GM18951 (cell line): Measurements from ENCODE around the gene TMEM150B.

ENCODE experiments used
- POLR2A ChIP-seq: IDR thresholded peaks from 4 replicates; pipeline ENCODE4 v1.6.1; 2011; ENCODE audit warnings: mild to moderate bottlenecking; ENCODE audit not compliant: insufficient read length, insufficient read depth; ENCODE audit errors: extremely low read depth
- in situ Hi-C: fragments of 300-500 bp; cut with MboI; formaldehyde crosslinking; loops from one replicate; pipeline ENCODE4 v1.12.0; 2022; ENCODE audit warnings: low sequenced_read_pairs, mixed read lengths, inconsistent platforms; ENCODE audit not compliant: unreplicated experiment

Gene TMEM150B

DNA sequence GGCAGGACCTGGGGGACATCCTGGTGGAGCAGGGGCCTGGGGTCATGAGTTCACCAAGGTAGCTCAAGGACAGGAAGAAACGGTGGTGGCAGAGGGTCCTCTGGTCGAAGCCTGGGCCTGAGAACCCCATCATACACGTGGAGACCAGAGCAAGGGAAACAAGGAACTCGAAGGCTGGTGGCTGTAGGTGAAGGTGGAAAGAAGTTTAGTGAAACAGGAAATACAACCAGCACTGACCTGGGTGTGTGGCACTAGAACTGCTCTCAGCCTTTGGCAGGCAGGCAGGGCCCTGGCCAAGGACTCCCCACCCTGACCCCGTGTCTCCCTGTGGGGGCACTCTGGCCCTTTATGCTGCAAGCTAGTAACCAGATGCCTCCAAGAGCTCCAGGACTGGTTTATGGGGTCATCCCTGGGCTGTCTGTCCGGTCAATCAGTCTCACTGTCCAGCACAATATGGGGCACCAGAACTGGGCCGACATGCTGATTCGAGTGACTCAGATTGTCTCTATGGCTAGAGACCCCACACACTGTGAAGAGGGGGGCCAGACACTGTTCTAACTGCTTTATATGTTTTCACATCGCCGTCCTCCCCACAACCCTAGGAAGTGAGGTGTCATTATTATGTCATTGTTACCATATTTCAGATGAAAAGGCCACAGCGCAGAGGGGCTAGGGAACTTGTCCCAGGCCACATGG is 25.6 kb upstream of the TMEM150B start:
- no peak for TF ChIP-seq POLR2A
- in situ Hi-C loops = no loop called here

DNA sequence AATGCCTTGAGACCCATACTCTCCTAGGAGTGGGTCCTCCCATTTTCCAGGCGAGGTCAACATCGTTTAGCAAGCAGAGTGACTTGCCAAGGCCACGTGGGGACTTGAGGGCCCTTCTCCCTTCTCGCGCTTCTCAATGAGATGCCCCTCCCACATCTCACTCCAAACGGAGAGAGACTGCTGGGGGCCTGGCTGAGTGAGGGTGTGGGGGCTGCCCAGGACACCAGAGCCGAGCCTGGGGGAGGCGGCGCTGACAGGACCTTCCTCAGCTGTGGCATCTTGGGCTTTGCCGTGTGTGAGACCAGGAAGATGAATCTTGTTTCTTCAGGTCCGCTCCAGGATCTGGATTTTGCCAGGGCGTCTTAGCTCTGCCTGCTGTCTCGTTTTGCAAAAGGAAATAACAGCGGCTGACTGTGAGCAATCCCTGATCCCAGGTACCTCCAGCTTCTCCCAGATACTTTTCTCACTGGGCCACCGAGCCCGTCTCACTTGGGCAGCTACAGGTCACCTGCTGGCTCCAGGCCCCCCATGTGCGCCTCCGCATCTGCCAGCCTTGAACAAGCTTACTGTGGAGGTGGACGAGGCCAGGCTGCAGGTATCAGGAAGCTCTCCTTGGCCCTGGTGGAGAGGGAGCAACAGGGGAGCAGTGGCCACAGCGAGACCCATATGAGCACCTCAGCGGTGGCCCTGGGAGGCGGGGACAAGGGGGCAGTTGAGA is 23.3 kb upstream of the TMEM150B start:
- no peak for TF ChIP-seq POLR2A
- in situ Hi-C loops = no loop called here

DNA sequence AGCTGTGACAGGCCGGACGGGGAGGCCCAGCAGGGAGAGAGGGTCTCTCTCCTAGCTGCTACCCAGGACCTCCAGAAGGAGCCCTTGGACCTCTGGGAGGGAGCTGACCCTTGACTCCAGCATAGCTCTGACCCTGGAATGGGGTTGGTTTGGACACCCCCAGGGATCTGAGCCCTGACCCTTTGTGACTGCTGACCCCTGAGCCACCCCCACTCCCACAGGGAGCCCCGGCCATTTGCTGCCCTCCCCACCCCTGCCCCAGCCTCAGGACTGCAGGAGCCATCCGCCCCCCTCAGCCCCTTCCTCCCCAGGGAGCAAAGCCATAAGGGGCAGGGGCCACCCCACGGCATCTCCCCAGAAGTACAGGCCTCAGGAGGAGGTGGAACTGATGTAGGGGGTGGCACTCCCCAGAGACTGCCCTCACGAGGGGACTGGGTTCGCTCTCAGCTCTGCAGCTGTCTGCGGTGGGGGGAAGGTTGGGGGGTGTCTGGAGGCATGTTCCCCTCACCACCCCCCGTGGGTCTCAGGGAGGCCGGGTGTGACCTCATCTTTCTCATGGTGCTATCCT is 22.4 kb upstream of the TMEM150B start:
- in situ Hi-C loops = no loop called here
- no peak for TF ChIP-seq POLR2A

DNA sequence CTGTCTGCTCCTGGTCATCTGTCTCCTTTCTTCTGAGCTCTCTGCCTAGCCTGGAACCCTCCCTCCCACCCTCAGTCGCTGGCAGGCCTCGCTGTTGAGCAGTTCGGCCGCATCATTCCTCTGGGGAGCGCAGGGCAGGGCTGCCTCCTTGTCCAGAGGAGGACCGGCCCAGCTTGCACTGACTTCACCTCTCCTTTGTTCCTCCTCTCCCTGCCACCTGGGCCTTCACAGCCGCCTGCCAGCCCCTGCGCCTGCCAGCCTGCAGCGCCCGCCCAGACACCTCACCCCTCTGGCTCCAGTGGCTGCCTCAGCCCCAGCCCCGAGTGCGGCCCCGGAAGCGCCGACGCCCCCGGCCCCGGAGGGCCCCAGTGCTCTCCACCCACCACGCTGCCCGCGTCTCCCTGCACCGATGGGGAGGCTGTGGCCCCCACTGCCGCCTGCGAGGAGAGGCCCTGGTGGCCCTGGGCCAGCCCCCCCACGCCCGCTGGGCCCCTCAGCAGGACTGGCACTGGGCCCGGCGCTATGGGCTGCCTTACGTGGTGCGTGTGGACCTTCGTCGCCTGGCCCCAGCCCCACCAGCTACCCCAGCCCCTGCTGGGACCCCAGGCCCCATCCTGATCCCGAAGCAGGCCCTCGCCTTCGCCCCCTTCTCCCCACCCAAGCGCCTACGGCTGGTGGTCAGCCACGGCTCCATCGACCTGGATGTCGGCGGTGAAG is 21.7 kb upstream of the TMEM150B start:
- in situ Hi-C loops = no loop called here
- TF ChIP-seq POLR2A = no peak

DNA sequence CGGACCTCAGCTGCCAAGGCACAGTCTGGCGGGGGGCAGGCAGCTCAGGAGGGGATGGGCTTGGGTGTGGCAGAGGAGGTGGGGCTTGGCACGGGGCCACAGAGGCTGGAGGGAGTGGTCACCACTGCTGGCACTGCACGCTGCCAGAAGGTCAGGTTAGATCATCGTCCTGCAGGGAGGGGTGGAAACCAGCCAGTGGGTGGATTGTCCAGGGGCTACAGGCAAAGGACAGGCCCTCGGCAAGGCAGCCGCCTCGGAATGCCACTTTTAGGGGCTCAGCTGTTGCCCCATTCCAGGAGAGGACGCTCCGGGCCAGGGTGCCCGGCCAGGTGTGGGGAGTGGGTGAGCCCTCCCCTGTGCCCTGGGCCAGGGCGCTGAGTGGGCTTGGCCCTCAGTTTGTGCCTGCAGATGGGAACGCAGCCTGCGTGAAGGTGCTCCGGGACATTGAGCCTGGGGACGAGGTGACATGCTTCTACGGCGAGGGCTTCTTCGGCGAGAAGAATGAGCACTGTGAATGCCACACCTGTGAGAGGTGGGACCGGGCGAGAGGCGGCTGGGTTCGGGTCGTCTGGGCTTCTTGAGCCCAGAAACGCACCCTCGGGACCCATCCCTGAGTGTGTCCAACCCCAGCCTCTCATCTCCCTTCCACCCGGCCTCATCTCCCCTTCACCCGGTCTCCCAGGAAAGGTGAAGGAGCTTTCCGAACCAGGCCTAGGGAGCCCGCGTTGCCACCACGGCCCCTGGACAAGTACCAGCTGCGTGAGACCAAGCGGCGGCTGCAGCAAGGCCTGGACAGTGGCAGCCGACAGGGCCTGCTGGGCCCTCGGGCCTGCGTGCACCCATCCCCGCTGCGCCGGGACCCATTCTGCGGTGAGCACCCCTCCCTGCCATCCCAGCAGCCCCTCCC is 20.9 kb upstream of the TMEM150B start:
- in situ Hi-C loops = no loop called here
- no peak for TF ChIP-seq POLR2A

DNA sequence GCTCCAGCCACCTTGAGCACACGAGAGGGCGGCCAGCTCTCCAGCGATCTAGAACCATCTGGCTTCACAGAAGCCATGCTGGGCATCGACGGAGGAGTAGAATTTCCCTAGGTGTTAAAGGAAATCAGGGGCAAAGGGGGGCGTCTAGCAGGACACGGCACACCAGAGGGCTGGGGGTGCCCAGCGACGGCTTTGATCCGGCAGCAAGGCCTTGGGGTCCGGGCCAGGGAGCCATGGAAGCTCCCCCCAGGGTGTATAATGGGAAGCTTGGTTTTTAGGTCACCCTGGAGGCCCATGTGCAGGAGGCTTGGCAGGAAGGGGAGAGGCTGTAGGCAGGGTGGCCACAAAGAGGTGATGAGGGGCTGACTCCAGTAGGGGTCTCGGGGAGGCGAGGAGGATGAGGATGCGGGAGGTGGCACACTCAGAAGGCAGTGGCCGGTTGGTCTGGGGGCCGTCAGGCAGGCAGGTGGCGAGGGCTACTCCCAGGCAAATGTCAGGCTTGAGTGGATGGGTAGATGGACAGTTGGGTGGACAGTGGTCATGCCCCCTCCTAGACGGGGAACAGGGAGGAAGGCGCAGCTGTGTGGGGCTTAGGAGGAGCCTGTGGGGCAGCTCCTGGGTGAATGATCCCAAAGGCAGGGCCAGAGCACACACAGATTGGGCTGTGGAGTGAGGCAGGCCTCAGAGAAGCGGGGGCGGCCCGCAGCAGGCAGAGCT is 20.1 kb upstream of the TMEM150B start:
- no peak for TF ChIP-seq POLR2A
- in situ Hi-C loops = no loop called here

DNA sequence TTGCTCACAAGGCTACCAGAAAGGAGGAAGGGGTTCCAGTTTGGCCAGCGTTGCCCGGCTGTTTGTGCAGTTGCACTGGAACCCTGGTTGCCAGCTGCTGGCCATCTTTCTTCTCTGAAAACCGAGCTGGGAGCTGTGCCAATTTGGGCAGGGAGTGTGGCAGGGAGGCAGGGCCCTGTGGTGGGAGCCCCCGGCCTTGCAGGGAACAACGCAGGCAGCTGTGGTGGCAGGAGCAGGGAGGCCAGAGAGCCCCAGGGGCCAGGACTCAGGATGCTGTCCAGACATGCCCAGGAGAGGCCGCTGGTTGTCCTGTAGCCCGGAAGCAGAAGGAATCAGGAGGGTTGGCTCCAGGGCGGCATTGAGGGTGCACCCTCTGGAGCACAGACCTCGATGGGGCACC is 19.3 kb upstream of the TMEM150B start:
- no peak for TF ChIP-seq POLR2A
- in situ Hi-C loops = no loop called here

DNA sequence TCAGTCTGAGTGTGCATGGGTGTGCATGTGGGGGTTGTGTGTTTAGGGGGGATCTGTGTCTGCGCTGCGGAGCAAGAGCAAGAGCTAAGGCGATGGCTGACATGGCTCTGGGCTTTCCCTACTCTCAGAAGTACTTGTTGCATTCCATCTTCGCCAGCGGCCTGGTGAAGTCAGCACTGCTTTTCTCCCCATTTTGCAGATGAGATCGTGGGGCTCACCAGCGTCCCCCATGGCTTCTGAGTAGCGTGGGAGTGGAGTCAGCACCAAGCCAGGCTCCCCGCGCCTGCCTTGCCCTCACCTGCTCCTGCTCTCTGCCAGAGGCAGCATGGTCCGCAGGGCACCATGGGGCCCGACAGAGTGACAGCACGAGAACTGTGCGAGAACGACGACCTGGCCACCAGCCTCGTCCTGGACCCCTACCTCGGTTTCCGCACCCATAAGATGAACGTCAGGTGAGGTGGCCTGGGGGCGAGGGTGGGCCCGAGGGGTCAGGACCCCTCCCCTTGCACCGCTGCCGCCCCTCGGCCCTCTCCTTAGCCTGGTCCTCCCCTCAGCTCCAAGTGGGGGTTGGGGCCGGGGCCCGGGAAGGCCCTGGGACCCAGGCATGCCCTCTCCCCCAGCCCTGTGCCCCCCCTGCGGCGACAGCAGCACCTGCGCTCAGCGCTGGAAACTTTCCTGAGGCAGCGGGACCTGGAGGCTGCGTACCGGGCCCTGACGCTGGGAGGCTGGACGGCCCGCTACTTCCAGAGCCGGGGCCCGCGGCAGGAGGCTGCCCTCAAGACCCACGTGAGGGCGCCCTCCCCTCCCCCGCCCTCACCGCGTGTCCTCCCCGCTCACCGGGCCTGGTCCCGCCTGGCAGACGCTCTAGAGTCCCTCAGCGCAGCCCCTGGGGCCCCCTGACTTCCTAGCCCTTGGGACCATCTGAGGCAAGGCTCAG is 16.7 kb upstream of the TMEM150B start:
- in situ Hi-C loops = no loop called here
- no peak for TF ChIP-seq POLR2A

DNA sequence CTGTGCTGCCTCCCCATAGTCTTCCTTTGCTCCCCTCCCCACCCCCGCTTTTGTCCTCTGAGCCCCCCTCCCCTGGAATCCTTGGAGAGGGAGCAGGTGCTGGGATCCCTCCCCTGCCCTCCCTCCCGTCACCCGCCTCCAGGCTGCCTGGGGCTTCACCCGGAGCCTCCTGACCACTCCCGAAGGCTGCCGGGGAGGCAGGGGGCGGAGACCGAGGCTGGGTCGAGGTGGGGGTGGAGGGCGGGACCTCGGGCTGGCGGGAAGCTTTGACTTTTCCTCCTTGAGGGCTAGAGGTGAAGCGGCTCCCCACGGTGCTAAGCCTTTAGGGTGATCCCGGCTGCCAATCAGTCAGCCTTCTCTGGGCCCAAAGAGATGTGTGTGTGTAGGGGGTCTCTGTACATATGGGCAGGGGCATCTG is 16.0 kb upstream of the TMEM150B start:
- in situ Hi-C loops = no loop called here

DNA sequence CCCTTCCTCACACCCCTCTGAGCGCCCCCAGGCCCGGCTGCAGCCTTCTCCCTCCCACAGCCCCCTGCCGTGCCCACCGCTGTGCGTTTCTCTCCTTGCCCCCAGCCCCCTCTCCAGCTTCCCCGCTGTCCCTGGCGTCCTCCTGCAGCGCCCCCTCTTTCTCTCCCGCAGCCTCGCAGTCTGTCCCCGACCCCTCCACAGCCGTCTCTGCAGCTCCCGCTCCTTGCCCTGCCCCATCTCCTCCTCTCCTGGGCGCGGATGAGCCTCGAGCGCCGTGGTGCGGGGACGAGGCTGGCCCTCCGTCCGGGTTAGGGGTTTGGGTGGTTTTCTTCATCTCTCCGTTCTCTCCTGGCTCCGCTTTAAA is 15.6 kb upstream of the TMEM150B start:
- TF ChIP-seq POLR2A = no peak
- in situ Hi-C loops = no loop called here

More for the DNA sequence above, 16.0 kb upstream of the TMEM150B start:
- TF ChIP-seq POLR2A = no peak
